Activated T-cell treated with anti-CD3 and anti-CD28 coated beads for 48 hours (primary cell): ENCODE results near the gene SYTL3.
"Not testable (repeated sequence)": the region's sequence is repeated elsewhere in the genome, so short reads cannot be mapped to it uniquely, and the experiment has no call there.

Source experiments
- DNase-seq: peaks from one replicate; pipeline ENCODE4 v3.0.0-alpha.2; 2020; ENCODE audit warnings: low read depth

SYTL3 gene

GRCh38 chr6:158774717-158775449 lies 125.0 kb downstream of the SYTL3 start:
- no peak for DNase-seq

- DNase-seq: no peak
Measured at GRCh38 chr6:158775832-158776231, 126.0 kb downstream of the SYTL3 start.

- DNase-seq: no peak
Measured at GRCh38 chr6:158776737-158777136, 126.9 kb downstream of the SYTL3 start.

- no peak for DNase-seq
Measured at GRCh38 chr6:158777510-158777909, 127.7 kb downstream of the SYTL3 start.

- no peak for DNase-seq
Measured at GRCh38 chr6:158778005-158778527, 128.2 kb downstream of the SYTL3 start.

GRCh38 chr6:158780246-158780884 lies 130.5 kb downstream of the SYTL3 start:
- DNase-seq: no peak

GRCh38 chr6:158780988-158781691 lies 131.3 kb downstream of the SYTL3 start:
- no peak for DNase-seq

- no peak for DNase-seq
Measured at GRCh38 chr6:158781692-158782373, 132.0 kb downstream of the SYTL3 start.

GRCh38 chr6:158782432-158783166 lies 132.7 kb downstream of the SYTL3 start:
- no peak for DNase-seq

- no peak for DNase-seq
Measured at GRCh38 chr6:158783167-158783450, 133.3 kb downstream of the SYTL3 start.

GRCh38 chr6:158783851-158784250 lies 134.0 kb downstream of the SYTL3 start:
- no peak for DNase-seq

- DNase-seq: no peak
Measured at GRCh38 chr6:158784505-158784904, 134.7 kb downstream of the SYTL3 start.

- DNase-seq: no peak
Measured at GRCh38 chr6:158785036-158785435, 135.2 kb downstream of the SYTL3 start.

- DNase-seq: no peak
Measured at GRCh38 chr6:158786645-158787304, 136.9 kb downstream of the SYTL3 start.

GRCh38 chr6:158787395-158787794 lies 137.5 kb downstream of the SYTL3 start:
- no peak for DNase-seq

GRCh38 chr6:158789115-158789917 lies 139.5 kb downstream of the SYTL3 start:
- no peak for DNase-seq

GRCh38 chr6:158791274-158791855 lies 141.5 kb downstream of the SYTL3 start:
- no peak for DNase-seq

- not testable (repeated sequence) for DNase-seq
Measured at GRCh38 chr6:158792505-158792904, 142.7 kb downstream of the SYTL3 start.

- DNase-seq: no peak
Measured at GRCh38 chr6:158793432-158793831, 143.6 kb downstream of the SYTL3 start.

GRCh38 chr6:158795516-158795915 lies 145.7 kb downstream of the SYTL3 start:
- no peak for DNase-seq
